Panc1 (cell line): ENCODE measurements around the gene USP8. TPM values are rescaled to one million over a fixed set of nuclear protein-coding genes. Genes with fewer than 3 reads are reported as not detected.
"Not testable (repeated sequence)": the region's sequence is repeated elsewhere in the genome, so short reads cannot be mapped to it uniquely, and the experiment has no call there.

Experiments
- ATAC-seq: fragments of 200-7000 bp; cut with Tn5 transposase; 2 replicates; pipeline ENCODE4 v1.9.1; 2020; ENCODE audit warnings: mild to moderate bottlenecking, moderate library complexity
- BruUV-seq: library from RNA; stranded (reverse); fragments of 400-500 nt; replicated peaks from 2 replicates; lab custom pipeline; 2021; lab: Mats Ljungman, UMichigan
- CTCF ChIA-PET: fragments of 300-600 bp; sonication (Branson Sonifier 250); formaldehyde crosslinking; loops from one replicate; lab custom pipeline; 2022; ENCODE audit warnings: antibody characterized with exemption; lab: Charles Lee
- POLR2A ChIA-PET: fragments of 300-600 bp; sonication (Branson Sonifier 250); formaldehyde crosslinking; loops from one replicate; lab custom pipeline; 2022; ENCODE audit warnings: antibody characterized with exemption; lab: Charles Lee
- DNase-seq: peaks from one replicate; pipeline ENCODE4 v3.0.0-alpha.2; 2010; ENCODE audit warnings: low read depth, low spot score
- H3K27ac ChIP-seq: 2 replicates; pipeline ENCODE4 v1.5.1; 2011; ENCODE audit warnings: mild to moderate bottlenecking, low read length, inconsistent platforms
- H3K27me3 ChIP-seq: fragments of 200-500 bp; sonication (Bioruptor generic); 2 replicates; pipeline ENCODE4 v1.6.0; 2014; ENCODE audit warnings: low read length, inconsistent platforms; ENCODE audit not compliant: control insufficient read depth, insufficient read depth
- H3K36me3 ChIP-seq: fragments of 200-500 bp; sonication (Bioruptor generic); 2 replicates; pipeline ENCODE4 v1.5.1; 2014; ENCODE audit warnings: inconsistent platforms, mild to moderate bottlenecking, low read length, moderate library complexity; ENCODE audit not compliant: control insufficient read depth, insufficient read depth
- H3K4me1 ChIP-seq: 2 replicates; pipeline ENCODE4 v1.5.1; 2011; ENCODE audit warnings: inconsistent platforms, mild to moderate bottlenecking, low read length, moderate library complexity; ENCODE audit not compliant: control insufficient read depth, insufficient read depth
- H3K4me3 ChIP-seq, 2 experiments: 2 replicates each; pipeline ENCODE4 v1.5.1; 2011 to 2012; ENCODE audit warnings: low read depth in 2 of 2, low read length in 2 of 2, mild to moderate bottlenecking in 2 of 2, inconsistent platforms in 1 of 2, moderate library complexity in 1 of 2
- H3K9me3 ChIP-seq: fragments of 200-500 bp; sonication (Bioruptor generic); 2 replicates; pipeline ENCODE4 v1.5.1; 2014; ENCODE audit warnings: low read depth, mild to moderate bottlenecking, inconsistent platforms, low read length, moderate library complexity; ENCODE audit not compliant: control insufficient read depth, insufficient read depth
- POLR2AphosphoS5 ChIP-seq: IDR thresholded peaks from 2 replicates; pipeline ENCODE4 v1.6.1; 2012; ENCODE audit warnings: mild to moderate bottlenecking, low read depth, low read length, moderate library complexity
- SIN3A ChIP-seq: IDR thresholded peaks from 2 replicates; pipeline ENCODE4 v1.6.1; 2012; ENCODE audit warnings: low read depth, mild to moderate bottlenecking, low read length, moderate library complexity, borderline replicate concordance; ENCODE audit not compliant: insufficient read depth
- TCF7L2 ChIP-seq: IDR thresholded peaks from 2 replicates; pipeline ENCODE4 v1.6.1; 2011; ENCODE audit warnings: mild to moderate bottlenecking, low read depth, low read length, inconsistent platforms
- in situ Hi-C: cut with HindIII; loops from 2 replicates; pipeline ENCODE4 v1.10.0; 2016; ENCODE audit warnings: low sequenced_read_pairs, low pct_unique_long_range_greater_than_20kb
- intact Hi-C: fragments of 100-400 bp; cut with micrococcal nuclease; formaldehyde crosslinking; loops from one replicate; pipeline ENCODE4 v1.10.0; 2022; ENCODE audit not compliant: unreplicated experiment
- total RNA-seq: library from RNA; stranded (reverse); gene quantifications from one replicate; pipeline ENCODE4 v1.2.1, GENCODE V29; 2021; ENCODE audit not compliant: unreplicated experiment
- TF ChIP-seq, protein P1 (sequence below), 2 experiments: IDR thresholded peaks; 2 replicates each; pipeline ENCODE4 v1.6.1; 2011 to 2012; ENCODE audit warnings: low read depth in 2 of 2, control low read depth in 1 of 2, low read length in 1 of 2, mild to moderate bottlenecking in 1 of 2, moderate library complexity in 1 of 2; ENCODE audit not compliant: insufficient read depth in 1 of 2
- TF ChIP-seq, protein P2 (sequence below): fragments of 450-650 bp; IDR thresholded peaks from 2 replicates; pipeline ENCODE4 v1.5.1; 2017; ENCODE audit warnings: mild to moderate bottlenecking

The USP8 gene
- total RNA-seq, 1 experiment from 2014 or later, result 57.3 TPM

DNA sequence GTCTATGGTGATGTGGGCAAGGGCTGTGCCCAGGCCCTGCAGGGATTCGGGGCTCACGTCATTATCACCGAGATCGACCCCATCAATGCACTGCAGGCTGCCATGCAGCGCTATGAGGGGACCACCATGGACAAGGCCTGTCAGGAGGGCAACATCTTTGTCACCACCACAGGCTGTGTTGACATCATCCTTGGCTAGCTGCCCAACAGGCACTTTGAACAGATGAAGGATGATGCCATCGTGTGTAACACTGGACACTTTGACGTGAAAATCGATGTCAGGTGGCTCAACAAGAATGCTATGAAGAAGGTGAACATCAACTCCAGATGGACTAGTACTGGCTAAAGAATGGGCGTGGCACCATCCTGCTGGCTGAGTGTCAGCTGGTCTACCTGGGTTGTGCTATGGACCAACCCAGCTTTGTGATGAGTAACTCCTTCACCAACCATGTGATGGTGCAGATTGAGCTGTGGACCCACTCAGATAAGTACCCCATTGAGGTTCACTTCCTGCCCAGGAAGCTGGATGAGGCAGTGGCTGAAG, 6.1 kb upstream of the USP8 start:
- Histone ChIP-seq H3K27me3 (no peaks in the 10 kb centered on the region), H3K9me3 (no peaks in the 10 kb centered on the region), H3K36me3 (no peaks in the 10 kb centered on the region), H3K4me3 (no peak overlapping the region), H3K27ac (no peak overlapping the region), H3K4me1 (no peaks in the 10 kb centered on the region)
- ChIA-PET CTCF (no interaction called here), POLR2A (no interaction called here)
- intact Hi-C loops (no loop called here), in situ Hi-C loops (no loop called here)
- TF ChIP-seq POLR2AphosphoS5 (no peak), SIN3A (no peak), TCF7L2 (no peak)
- TF ChIP-seq, protein P1, sequence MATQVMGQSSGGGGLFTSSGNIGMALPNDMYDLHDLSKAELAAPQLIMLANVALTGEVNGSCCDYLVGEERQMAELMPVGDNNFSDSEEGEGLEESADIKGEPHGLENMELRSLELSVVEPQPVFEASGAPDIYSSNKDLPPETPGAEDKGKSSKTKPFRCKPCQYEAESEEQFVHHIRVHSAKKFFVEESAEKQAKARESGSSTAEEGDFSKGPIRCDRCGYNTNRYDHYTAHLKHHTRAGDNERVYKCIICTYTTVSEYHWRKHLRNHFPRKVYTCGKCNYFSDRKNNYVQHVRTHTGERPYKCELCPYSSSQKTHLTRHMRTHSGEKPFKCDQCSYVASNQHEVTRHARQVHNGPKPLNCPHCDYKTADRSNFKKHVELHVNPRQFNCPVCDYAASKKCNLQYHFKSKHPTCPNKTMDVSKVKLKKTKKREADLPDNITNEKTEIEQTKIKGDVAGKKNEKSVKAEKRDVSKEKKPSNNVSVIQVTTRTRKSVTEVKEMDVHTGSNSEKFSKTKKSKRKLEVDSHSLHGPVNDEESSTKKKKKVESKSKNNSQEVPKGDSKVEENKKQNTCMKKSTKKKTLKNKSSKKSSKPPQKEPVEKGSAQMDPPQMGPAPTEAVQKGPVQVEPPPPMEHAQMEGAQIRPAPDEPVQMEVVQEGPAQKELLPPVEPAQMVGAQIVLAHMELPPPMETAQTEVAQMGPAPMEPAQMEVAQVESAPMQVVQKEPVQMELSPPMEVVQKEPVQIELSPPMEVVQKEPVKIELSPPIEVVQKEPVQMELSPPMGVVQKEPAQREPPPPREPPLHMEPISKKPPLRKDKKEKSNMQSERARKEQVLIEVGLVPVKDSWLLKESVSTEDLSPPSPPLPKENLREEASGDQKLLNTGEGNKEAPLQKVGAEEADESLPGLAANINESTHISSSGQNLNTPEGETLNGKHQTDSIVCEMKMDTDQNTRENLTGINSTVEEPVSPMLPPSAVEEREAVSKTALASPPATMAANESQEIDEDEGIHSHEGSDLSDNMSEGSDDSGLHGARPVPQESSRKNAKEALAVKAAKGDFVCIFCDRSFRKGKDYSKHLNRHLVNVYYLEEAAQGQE (IDR thresholded peaks at IDR 0.05; ENCODE audit: insufficient read depth in 1 of 2, low read depth in 2 of 2, low read length in 1 of 2), result no peak
- TF ChIP-seq, protein P2, sequence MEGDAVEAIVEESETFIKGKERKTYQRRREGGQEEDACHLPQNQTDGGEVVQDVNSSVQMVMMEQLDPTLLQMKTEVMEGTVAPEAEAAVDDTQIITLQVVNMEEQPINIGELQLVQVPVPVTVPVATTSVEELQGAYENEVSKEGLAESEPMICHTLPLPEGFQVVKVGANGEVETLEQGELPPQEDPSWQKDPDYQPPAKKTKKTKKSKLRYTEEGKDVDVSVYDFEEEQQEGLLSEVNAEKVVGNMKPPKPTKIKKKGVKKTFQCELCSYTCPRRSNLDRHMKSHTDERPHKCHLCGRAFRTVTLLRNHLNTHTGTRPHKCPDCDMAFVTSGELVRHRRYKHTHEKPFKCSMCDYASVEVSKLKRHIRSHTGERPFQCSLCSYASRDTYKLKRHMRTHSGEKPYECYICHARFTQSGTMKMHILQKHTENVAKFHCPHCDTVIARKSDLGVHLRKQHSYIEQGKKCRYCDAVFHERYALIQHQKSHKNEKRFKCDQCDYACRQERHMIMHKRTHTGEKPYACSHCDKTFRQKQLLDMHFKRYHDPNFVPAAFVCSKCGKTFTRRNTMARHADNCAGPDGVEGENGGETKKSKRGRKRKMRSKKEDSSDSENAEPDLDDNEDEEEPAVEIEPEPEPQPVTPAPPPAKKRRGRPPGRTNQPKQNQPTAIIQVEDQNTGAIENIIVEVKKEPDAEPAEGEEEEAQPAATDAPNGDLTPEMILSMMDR, result no peak
- no TSS peak for BruUV-seq
- ATAC-seq, result no peak
- DNase-seq, result no peak

DNA sequence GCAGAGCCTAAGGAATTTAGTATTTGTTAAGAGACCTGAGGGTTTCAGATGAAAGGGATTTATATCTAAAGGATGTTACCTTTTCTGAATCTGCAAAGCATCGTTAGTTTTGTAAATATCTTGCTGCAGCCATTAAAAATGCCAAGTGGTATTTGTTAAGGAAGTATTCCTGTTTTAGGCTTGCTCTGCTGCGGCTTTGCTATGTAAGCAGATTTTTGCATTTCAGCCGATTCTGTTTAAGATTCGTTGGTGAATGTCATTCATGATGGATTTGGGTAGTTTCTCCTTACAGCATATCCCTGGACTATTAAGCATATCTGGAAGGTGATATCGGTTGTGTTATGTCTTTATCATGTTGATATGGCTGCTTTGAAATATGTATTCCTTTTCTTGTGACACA, 1.0 kb downstream of the USP8 start:
- ChIA-PET POLR2A (interaction anchor here (0.6 to 0.7 kb wide), 3 partner anchors 43 to 1188 kb away, joined by 5 to 10 read pairs (median 6); no protein-coding TSS in a partner anchor), CTCF (no interaction called here)
- H3K27me3 ChIP-seq, result no peaks in the 10 kb centered on the region
- H3K9me3 ChIP-seq, result no peaks in the 10 kb centered on the region
- in situ Hi-C loops, result no loop called here
- no TSS peak for BruUV-seq
- H3K36me3 ChIP-seq, result no peaks in the 10 kb centered on the region
- peak overlapping the region; percentile 98 for H3K27ac ChIP-seq
- H3K4me1 ChIP-seq, result peaks cover 10% of the 10 kb centered on the region; the same call in 1 of the 2 replicates
- intact Hi-C loops, result no loop called here
- H3K4me3 ChIP-seq, result peak overlapping the region; percentile 90 to 96
- TF ChIP-seq, protein P1 (IDR thresholded peaks at IDR 0.05; ENCODE audit: insufficient read depth in 1 of 2, low read depth in 2 of 2, low read length in 1 of 2), result no peak
- TF ChIP-seq POLR2AphosphoS5 (no peak), TCF7L2 (no peak), SIN3A (no peak)
- TF ChIP-seq, protein P2, result no peak
- no peak for DNase-seq
- no peak for ATAC-seq

DNA sequence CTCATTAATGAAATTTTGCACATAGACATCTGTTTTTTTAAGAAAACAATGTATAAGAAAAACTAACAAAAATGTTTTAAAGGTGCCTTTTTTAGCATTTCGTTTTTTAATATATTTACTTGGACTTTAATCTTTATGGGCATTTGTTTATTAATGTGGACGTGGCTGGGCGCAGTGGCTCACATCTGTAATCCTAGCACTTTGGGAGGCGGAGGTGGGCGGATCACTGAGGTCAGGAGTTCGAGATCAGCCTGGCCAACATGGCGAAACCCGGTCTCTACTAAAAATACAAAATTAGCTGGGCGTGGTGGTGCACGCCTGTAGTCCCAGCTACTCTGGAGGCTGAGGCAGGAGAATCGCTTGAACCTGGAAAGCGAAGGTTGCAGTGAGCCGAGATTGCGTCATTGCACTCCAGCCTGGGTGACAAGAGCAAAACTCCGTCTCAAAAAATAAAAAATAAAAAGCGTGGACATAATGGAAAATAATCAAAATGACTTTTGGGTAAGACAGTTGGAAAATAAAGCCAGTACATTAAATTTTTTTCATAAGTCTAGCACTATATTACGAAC, 1.6 kb downstream of the USP8 start:
- CTCF ChIA-PET, intact Hi-C loops: not testable (repeated sequence)

More for the DNA sequence above, 1.6 kb downstream of the USP8 start:
- H3K4me1 ChIP-seq, H3K36me3 ChIP-seq, POLR2A ChIA-PET, BruUV-seq, H3K27me3 ChIP-seq, DNase-seq, H3K9me3 ChIP-seq, in situ Hi-C loops, ATAC-seq: not testable (repeated sequence)
- Histone ChIP-seq H3K4me3 (peak overlapping the region; percentile 90 to 96; a peak in 3 of 4 replicates), H3K27ac (peak overlapping the region; percentile 98)
